ENCODE results near the gene DIAPH1.

DNA sequence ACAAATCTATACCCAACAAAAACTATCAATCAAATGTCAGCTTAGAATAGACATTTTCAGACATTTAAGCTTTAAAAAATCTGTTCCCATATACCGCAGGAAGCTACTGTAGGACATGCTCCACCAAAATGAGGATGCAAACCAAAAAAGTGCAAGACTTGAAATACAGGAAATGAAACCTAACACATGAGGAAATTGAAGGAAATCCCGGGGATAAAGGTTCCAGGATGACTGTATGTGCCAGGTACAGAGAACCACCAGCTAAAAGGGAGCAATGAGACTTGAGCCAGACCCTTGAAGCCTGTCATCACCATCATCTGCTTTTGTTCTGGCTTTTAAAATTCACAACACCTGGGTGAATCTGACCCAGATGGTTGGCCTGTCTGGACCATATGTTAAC, 21.4 kb downstream of the DIAPH1 start:
- TF ChIP-seq, protein P1, sequence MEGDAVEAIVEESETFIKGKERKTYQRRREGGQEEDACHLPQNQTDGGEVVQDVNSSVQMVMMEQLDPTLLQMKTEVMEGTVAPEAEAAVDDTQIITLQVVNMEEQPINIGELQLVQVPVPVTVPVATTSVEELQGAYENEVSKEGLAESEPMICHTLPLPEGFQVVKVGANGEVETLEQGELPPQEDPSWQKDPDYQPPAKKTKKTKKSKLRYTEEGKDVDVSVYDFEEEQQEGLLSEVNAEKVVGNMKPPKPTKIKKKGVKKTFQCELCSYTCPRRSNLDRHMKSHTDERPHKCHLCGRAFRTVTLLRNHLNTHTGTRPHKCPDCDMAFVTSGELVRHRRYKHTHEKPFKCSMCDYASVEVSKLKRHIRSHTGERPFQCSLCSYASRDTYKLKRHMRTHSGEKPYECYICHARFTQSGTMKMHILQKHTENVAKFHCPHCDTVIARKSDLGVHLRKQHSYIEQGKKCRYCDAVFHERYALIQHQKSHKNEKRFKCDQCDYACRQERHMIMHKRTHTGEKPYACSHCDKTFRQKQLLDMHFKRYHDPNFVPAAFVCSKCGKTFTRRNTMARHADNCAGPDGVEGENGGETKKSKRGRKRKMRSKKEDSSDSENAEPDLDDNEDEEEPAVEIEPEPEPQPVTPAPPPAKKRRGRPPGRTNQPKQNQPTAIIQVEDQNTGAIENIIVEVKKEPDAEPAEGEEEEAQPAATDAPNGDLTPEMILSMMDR (IDR thresholded peaks at IDR 0.05), result no peak
- TF ChIP-seq EP300 (IDR thresholded peaks at IDR 0.05) (no peak), POLR2A (IDR thresholded peaks at IDR 0.05) (no peak), POLR2AphosphoS5 (IDR thresholded peaks at IDR 0.05) (no peak)
